Eye (tissue), 1 donor: ENCODE data around the gene TRIM59.
"Not testable (repeated sequence)": the region's sequence is repeated elsewhere in the genome, so short reads cannot be mapped to it uniquely, and the experiment has no call there.

Source experiments
- DNase-seq: peaks from one replicate; pipeline ENCODE4 v3.0.0-alpha.2; 2015

TRIM59 gene

GRCh38 chr3:160454995-160455394, 5.4 kb upstream of the TRIM59 start:
- DNase-seq, result no peak

- not testable (repeated sequence) for DNase-seq
Measured at GRCh38 chr3:160452251-160452650, 2.7 kb upstream of the TRIM59 start.

- no peak for DNase-seq
Measured at GRCh38 chr3:160451602-160452001, 2.0 kb upstream of the TRIM59 start.

- no peak for DNase-seq
Measured at GRCh38 chr3:160450846-160451245, 1.3 kb upstream of the TRIM59 start.

GRCh38 chr3:160448845-160449635, 546 bp downstream of the TRIM59 start:
- no peak for DNase-seq

- no peak for DNase-seq
Measured at GRCh38 chr3:160447544-160447943, 2.0 kb downstream of the TRIM59 start.

GRCh38 chr3:160446522-160447056, 3.0 kb downstream of the TRIM59 start:
- no peak for DNase-seq

- no peak for DNase-seq
Measured at GRCh38 chr3:160445854-160446253, 3.7 kb downstream of the TRIM59 start.

GRCh38 chr3:160444411-160444810, 5.2 kb downstream of the TRIM59 start:
- no peak for DNase-seq

GRCh38 chr3:160440687-160441086, 8.9 kb downstream of the TRIM59 start:
- no peak for DNase-seq

GRCh38 chr3:160437083-160437455, 12.5 kb downstream of the TRIM59 start:
- DNase-seq, result no peak

GRCh38 chr3:160435747-160436146, 13.8 kb downstream of the TRIM59 start:
- no peak for DNase-seq

GRCh38 chr3:160435095-160435494, 14.5 kb downstream of the TRIM59 start:
- no peak for DNase-seq

GRCh38 chr3:160434071-160434470, 15.5 kb downstream of the TRIM59 start:
- no peak for DNase-seq

- no peak for DNase-seq
Measured at GRCh38 chr3:160427832-160428424, 21.7 kb downstream of the TRIM59 start.

GRCh38 chr3:160417311-160417710, 32.3 kb downstream of the TRIM59 start:
- DNase-seq, result no peak

- peak; percentile 89 for DNase-seq
Measured at GRCh38 chr3:160413613-160414248, 35.9 kb downstream of the TRIM59 start.

GRCh38 chr3:160412477-160412876, 37.1 kb downstream of the TRIM59 start:
- DNase-seq, result no peak

GRCh38 chr3:160409812-160410610, 39.6 kb downstream of the TRIM59 start:
- DNase-seq, result no peak

GRCh38 chr3:160403796-160404470, 45.7 kb downstream of the TRIM59 start:
- peak; percentile 30 for DNase-seq

GRCh38 chr3:160403028-160403545, 46.5 kb downstream of the TRIM59 start:
- peak; percentile 39 for DNase-seq
